PC-3 (cell line): ENCODE measurements around the gene ZFYVE28.

Experiments used
- EZH2 ChIP-seq: fragments of 300-600 bp; sonication (generic); IDR thresholded peaks from one replicate; pipeline ENCODE4 v1.6.1; 2017; ENCODE audit warnings: antibody characterized with exemption, mild to moderate bottlenecking, low read length; ENCODE audit not compliant: unreplicated experiment
- TF ChIP-seq, protein P1 (sequence below): fragments of 300-600 bp; sonication (generic); conservative IDR thresholded peaks from 2 replicates; pipeline ENCODE4 v1.5.1; 2017; ENCODE audit warnings: antibody characterized with exemption, low read depth, mild to moderate bottlenecking, low read length

DNA sequence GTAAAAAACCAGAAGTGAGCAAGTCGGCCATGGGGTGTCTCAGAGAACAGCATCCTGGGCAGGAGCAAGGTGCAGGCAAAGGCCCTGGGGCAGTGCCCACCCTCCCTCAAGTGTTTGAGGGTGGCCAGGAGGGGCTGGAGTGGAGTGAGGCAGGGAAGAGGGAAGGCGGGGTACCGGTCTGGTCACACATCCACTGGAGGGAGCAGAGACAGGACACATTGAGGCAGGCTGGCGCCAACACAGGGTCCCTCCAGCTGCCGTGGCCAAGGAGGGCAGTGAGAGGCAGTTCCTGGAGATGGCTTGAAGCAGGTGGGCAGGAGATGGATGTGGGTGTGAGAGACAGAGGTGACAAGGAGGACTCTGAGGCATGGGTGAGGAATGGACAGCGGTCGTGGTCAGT lies 30.1 kb upstream of the ZFYVE28 start:
- no peak for TF ChIP-seq EZH2
- TF ChIP-seq, protein P1, sequence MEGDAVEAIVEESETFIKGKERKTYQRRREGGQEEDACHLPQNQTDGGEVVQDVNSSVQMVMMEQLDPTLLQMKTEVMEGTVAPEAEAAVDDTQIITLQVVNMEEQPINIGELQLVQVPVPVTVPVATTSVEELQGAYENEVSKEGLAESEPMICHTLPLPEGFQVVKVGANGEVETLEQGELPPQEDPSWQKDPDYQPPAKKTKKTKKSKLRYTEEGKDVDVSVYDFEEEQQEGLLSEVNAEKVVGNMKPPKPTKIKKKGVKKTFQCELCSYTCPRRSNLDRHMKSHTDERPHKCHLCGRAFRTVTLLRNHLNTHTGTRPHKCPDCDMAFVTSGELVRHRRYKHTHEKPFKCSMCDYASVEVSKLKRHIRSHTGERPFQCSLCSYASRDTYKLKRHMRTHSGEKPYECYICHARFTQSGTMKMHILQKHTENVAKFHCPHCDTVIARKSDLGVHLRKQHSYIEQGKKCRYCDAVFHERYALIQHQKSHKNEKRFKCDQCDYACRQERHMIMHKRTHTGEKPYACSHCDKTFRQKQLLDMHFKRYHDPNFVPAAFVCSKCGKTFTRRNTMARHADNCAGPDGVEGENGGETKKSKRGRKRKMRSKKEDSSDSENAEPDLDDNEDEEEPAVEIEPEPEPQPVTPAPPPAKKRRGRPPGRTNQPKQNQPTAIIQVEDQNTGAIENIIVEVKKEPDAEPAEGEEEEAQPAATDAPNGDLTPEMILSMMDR = no peak
